Esophagus squamous epithelium (tissue), 5 donors: ENCODE measurements around the gene NPLOC4. TPM values are rescaled to one million over a fixed set of nuclear protein-coding genes. Genes with fewer than 3 reads are reported as not detected.

ENCODE experiments used
- DNase-seq: peaks from one replicate; lab custom pipeline; 2025; lab: John Stamatoyannopoulos, UW
- H3K27ac ChIP-seq, 4 donors: fragments of 200-600 bp; sonication (generic); one replicate each; pipeline ENCODE4 v1.5.1; 2016 to 2019; ENCODE audit warnings: mild to moderate bottlenecking in 1 of 4
- H3K27me3 ChIP-seq, 4 donors: fragments of 200-600 bp; sonication (generic); 1 replicate in 3 of 4; 2 replicates in 1 of 4; pipeline versions ENCODE4 v1.5.1 to v1.6.0; 2017 to 2021; ENCODE audit warnings: antibody characterized with exemption in 1 of 4
- H3K36me3 ChIP-seq, 3 donors: fragments of 200-600 bp; sonication (generic); one replicate each; pipeline ENCODE4 v1.5.1; 2016 to 2019
- H3K4me1 ChIP-seq, 3 donors: fragments of 200-600 bp; sonication (generic); one replicate each; pipeline ENCODE4 v1.5.1; 2017 to 2019
- H3K4me3 ChIP-seq, 4 donors: fragments of 200-600 bp; sonication (generic); 1 replicate in 3 of 4; 2 replicates in 1 of 4; pipeline ENCODE4 v1.5.1; 2016 to 2019; ENCODE audit warnings: mild to moderate bottlenecking in 2 of 4, moderate library complexity in 1 of 4
- H3K9me3 ChIP-seq, 3 donors: fragments of 200-600 bp; sonication (generic); one replicate each; pipeline ENCODE4 v1.5.1; 2016 to 2019
- CTCF ChIP-seq, 6 experiments: fragments of 450-650 bp in 4 of 6; fragments of 200-600 bp in 2 of 6; sonication (generic) in 2 of 6; IDR thresholded peaks; one replicate each; pipeline ENCODE4 v1.5.1; 2016 to 2019; ENCODE audit warnings: antibody characterized with exemption in 6 of 6, mild to moderate bottlenecking in 4 of 6, moderate library complexity in 4 of 6
- POLR2A ChIP-seq, 4 donors: fragments of 450-650 bp; IDR thresholded peaks; one replicate each; pipeline ENCODE4 v1.6.1; 2017; ENCODE audit warnings: antibody characterized with exemption in 4 of 4, mild to moderate bottlenecking in 4 of 4, moderate library complexity in 3 of 4
- WGBS, 2 donors: methylation state at CpG; one replicate each; pipeline ENCODE4 v1.1.5; 2018; 5-methylcytosine and 5-hydroxymethylcytosine counted together
- intact Hi-C: fragments of 100-400 bp; cut with DNase I; formaldehyde crosslinking; loops from one replicate; pipeline ENCODE4 v1.15.0; 2022
- total RNA-seq, 4 donors: library from RNA; depleted of rRNA; stranded (reverse); fragments of >200 nt; gene quantifications; one replicate each; pipeline ENCODE4 v1.1.0, GENCODE V29; 2016
- donor health status: DM: yes; HTN: yes; CAD: no.

Gene NPLOC4
- total RNA-seq, 4 donors from 2014 or later, result 49.0 to 80.9 (median 62.4) TPM

GRCh38 chr17:81518113-81518784 lies 118.7 kb downstream of the NPLOC4 start:
- DNase-seq, result no peak
- intact Hi-C loops, result no loop called here
- Histone ChIP-seq H3K27me3 (peaks cover 0 to 12% (median 0%) of the 10 kb centered on the region in 4 donors), H3K9me3 (no peaks in the 10 kb centered on the region), H3K4me1 (peaks cover 47 to 72% (median 50%) of the 10 kb centered on the region in 3 donors), H3K4me3 (peak overlapping the region; percentile 47 to 98 (median 76)), H3K36me3 (no peaks in the 10 kb centered on the region), H3K27ac (peak overlapping the region; percentile 79 to 100 (median 100))
- WGBS, 2 donors, result 42% methylated on average over 6 to 13 of the region's 24 CpGs
- TF ChIP-seq POLR2A (IDR thresholded peaks at IDR 0.05), result no peak
- TF ChIP-seq CTCF (IDR thresholded peaks at IDR 0.05), result no peak

GRCh38 chr17:81517339-81518112 lies 119.4 kb downstream of the NPLOC4 start:
- peak overlapping the region in 3 of 4 donors; percentile 47 to 98 (median 96) for H3K4me3 ChIP-seq
- H3K36me3 ChIP-seq, result no peaks in the 10 kb centered on the region
- intact Hi-C loops, result no loop called here
- DNase-seq, result no peak
- TF ChIP-seq POLR2A (IDR thresholded peaks at IDR 0.05), result peak in 1 of 4 donors; percentile 22
- no peak for TF ChIP-seq CTCF (IDR thresholded peaks at IDR 0.05)
- no peaks in the 10 kb centered on the region for H3K9me3 ChIP-seq
- WGBS, 2 donors, result 59 to 62% methylated on average over 12 to 14 of the region's 24 CpGs
- peaks cover 47 to 69% (median 48%) of the 10 kb centered on the region in 3 donors for H3K4me1 ChIP-seq
- peaks cover 0 to 5% (median 0%) of the 10 kb centered on the region in 4 donors for H3K27me3 ChIP-seq
- peak overlapping the region; percentile 79 to 100 (median 100) for H3K27ac ChIP-seq

GRCh38 chr17:81517009-81517338 lies 119.9 kb downstream of the NPLOC4 start:
- 45 to 55% methylated on average over 2 to 3 of the region's 9 CpGs for WGBS, 2 donors
- peaks cover 47 to 69% (median 48%) of the 10 kb centered on the region in 3 donors for H3K4me1 ChIP-seq
- peak overlapping the region; percentile 79 to 100 (median 100) for H3K27ac ChIP-seq
- peak overlapping the region in 2 of 4 donors; percentile 96 to 98 for H3K4me3 ChIP-seq
- TF ChIP-seq CTCF (IDR thresholded peaks at IDR 0.05), result no peak
- TF ChIP-seq POLR2A (IDR thresholded peaks at IDR 0.05), result no peak
- intact Hi-C loops, result no loop called here
- no peaks in the 10 kb centered on the region for H3K9me3 ChIP-seq
- H3K36me3 ChIP-seq, result peaks cover 0 to 5% (median 2%) of the 10 kb centered on the region in 3 donors
- no peaks in the 10 kb centered on the region for H3K27me3 ChIP-seq
- DNase-seq, result no peak

GRCh38 chr17:81516439-81516838 lies 120.5 kb downstream of the NPLOC4 start:
- H3K27me3 ChIP-seq, result no peaks in the 10 kb centered on the region
- H3K4me3 ChIP-seq, result peak overlapping the region; percentile 91 to 99 (median 97)
- H3K36me3 ChIP-seq, result peaks cover 1 to 10% (median 7%) of the 10 kb centered on the region in 3 donors
- H3K4me1 ChIP-seq, result peaks cover 47 to 74% (median 48%) of the 10 kb centered on the region in 3 donors
- 50% methylated on average over 2 of the region's 4 CpGs; no CpG with 5 or more reads in 1 of the 2 donors for WGBS, 2 donors
- intact Hi-C loops, result no loop called here
- H3K27ac ChIP-seq, result peak overlapping the region; percentile 99 to 100 (median 100)
- no peak for TF ChIP-seq CTCF (IDR thresholded peaks at IDR 0.05)
- DNase-seq, result no peak
- no peaks in the 10 kb centered on the region for H3K9me3 ChIP-seq
